Fibroblast of lung (primary cell): Measurements from ENCODE around the gene IPO8. TPM values are rescaled to one million over a fixed set of nuclear protein-coding genes. Genes with fewer than 3 reads are reported as not detected.

Experiments
- DNase-seq, 2 donors: peaks; one replicate each; pipeline versions ENCODE4 v3.0.0 to v3.0.0-alpha.2; 2010; ENCODE audit warnings: low read depth in 2 of 2
- H2AFZ ChIP-seq: 2 replicates; pipeline ENCODE4 v1.5.1; 2012; ENCODE audit warnings: low read length, control low read depth, inconsistent platforms
- H3K27ac ChIP-seq: 2 replicates; pipeline ENCODE4 v1.5.1; 2011; ENCODE audit warnings: low read length, control low read depth; ENCODE audit not compliant: insufficient read depth
- H3K27me3 ChIP-seq: 2 replicates; pipeline ENCODE4 v1.5.1; 2011; ENCODE audit warnings: mild to moderate bottlenecking, low read length; ENCODE audit not compliant: control insufficient read depth, insufficient read depth
- H3K36me3 ChIP-seq: 2 replicates; pipeline ENCODE4 v1.5.1; 2011; ENCODE audit warnings: low read length; ENCODE audit not compliant: control insufficient read depth, insufficient read depth
- H3K4me1 ChIP-seq: 2 replicates; pipeline ENCODE4 v1.5.1; 2011; ENCODE audit warnings: low read length; ENCODE audit not compliant: control insufficient read depth, insufficient read depth; ENCODE audit errors: extremely low read depth
- H3K4me2 ChIP-seq: 2 replicates; pipeline ENCODE4 v1.5.1; 2011; ENCODE audit warnings: low read length, control low read depth; ENCODE audit not compliant: insufficient read depth; ENCODE audit errors: extremely low read depth
- H3K4me3 ChIP-seq, 4 experiments: fragments of 200-600 bp in 1 of 4; sonication (generic) in 1 of 4; replicated peaks in 1 of 4; 2 replicates each; pipeline ENCODE4 v1.5.1; 2011 to 2016; ENCODE audit warnings: low read length in 4 of 4, low read depth in 3 of 4, mild to moderate bottlenecking in 3 of 4, control low read depth in 2 of 4, inconsistent platforms in 1 of 4, mixed read lengths in 1 of 4; ENCODE audit not compliant: insufficient read depth in 1 of 4; ENCODE audit errors: control extremely low read depth in 1 of 4
- H3K79me2 ChIP-seq: 2 replicates; pipeline ENCODE4 v1.5.1; 2012; ENCODE audit warnings: mild to moderate bottlenecking, low read length, inconsistent platforms; ENCODE audit not compliant: control insufficient read depth, insufficient read depth
- H3K9ac ChIP-seq: 2 replicates; pipeline ENCODE4 v1.5.1; 2011; ENCODE audit warnings: mild to moderate bottlenecking, low read length, control low read depth; ENCODE audit not compliant: insufficient read depth
- H3K9me3 ChIP-seq: 2 replicates; pipeline ENCODE4 v1.5.1; 2012; ENCODE audit warnings: low read depth, low read length; ENCODE audit not compliant: control insufficient read depth, insufficient read depth
- H4K20me1 ChIP-seq: 2 replicates; pipeline ENCODE4 v1.5.1; 2011; ENCODE audit warnings: low read length; ENCODE audit not compliant: control insufficient read depth, insufficient read depth; ENCODE audit errors: extremely low read depth
- EZH2 ChIP-seq: IDR thresholded peaks from 2 replicates; pipeline ENCODE4 v1.5.1; 2012; ENCODE audit warnings: low read length, control low read depth, mild to moderate bottlenecking; ENCODE audit errors: missing control alignments
- polyA plus RNA-seq, 2 donors: library from polyadenylated mRNA; depleted of rRNA in 1 of 2; stranded (reverse) in 1 of 2; unstranded in 1 of 2; fragments of >200 nt; gene quantifications; 2 replicates each; pipeline ENCODE4 v1.2.1, GENCODE V29; 2011 to 2012; ENCODE audit warnings: missing spikeins in 1 of 2
- total RNA-seq: library from RNA; depleted of rRNA; stranded (reverse); fragments of >200 nt; gene quantifications from 2 replicates; pipeline ENCODE4 v1.2.1, GENCODE V29; 2014
- TF ChIP-seq, protein P1 (sequence below), 2 donors: IDR thresholded peaks in 1 of 2; conservative IDR thresholded peaks in 1 of 2; 1 replicate in 1 of 2; 2 replicates in 1 of 2; pipeline ENCODE4 v1.5.1; 2011 to 2012; ENCODE audit warnings: low read length in 2 of 2, control low read depth in 1 of 2, inconsistent platforms in 1 of 2, low read depth in 1 of 2, mild to moderate bottlenecking in 1 of 2

Gene IPO8
- total and polyA plus RNA-seq, 2 donors (not counting 1 experiment from before 2014, with no cell fraction given): 12.4 to 41.5 TPM

DNA sequence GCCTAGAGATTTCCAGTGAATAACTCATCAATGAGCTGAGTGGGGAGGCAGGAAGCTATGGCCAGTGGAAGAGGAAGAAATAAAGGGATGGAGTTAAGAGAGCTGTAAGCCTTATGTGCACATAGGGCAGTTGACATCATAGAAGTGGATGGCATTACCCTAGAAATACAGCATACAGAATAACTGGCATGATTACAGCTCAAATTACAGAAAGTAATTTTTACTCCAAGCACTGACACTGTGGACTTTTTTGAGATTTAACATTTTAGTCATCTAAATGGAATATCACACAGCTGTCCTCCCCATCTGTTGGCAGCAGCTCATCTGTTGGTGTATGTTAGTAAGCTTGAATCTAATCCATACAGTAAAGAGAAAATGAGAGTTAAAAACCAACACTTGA is 5.4 kb upstream of the IPO8 start:
- H4K20me1 ChIP-seq: no peaks in the 10 kb centered on the region
- no peak overlapping the region for H3K4me3 ChIP-seq
- no peaks in the 10 kb centered on the region for H3K79me2 ChIP-seq
- no peak overlapping the region for H3K4me2 ChIP-seq
- DNase-seq: peak in 1 of 2 donors; percentile 55
- H3K4me1 ChIP-seq: no peaks in the 10 kb centered on the region
- H3K36me3 ChIP-seq: no peaks in the 10 kb centered on the region
- H3K27me3 ChIP-seq: no peaks in the 10 kb centered on the region
- no peak overlapping the region for H2AFZ ChIP-seq
- no peaks in the 10 kb centered on the region for H3K9me3 ChIP-seq
- TF ChIP-seq, protein P1, sequence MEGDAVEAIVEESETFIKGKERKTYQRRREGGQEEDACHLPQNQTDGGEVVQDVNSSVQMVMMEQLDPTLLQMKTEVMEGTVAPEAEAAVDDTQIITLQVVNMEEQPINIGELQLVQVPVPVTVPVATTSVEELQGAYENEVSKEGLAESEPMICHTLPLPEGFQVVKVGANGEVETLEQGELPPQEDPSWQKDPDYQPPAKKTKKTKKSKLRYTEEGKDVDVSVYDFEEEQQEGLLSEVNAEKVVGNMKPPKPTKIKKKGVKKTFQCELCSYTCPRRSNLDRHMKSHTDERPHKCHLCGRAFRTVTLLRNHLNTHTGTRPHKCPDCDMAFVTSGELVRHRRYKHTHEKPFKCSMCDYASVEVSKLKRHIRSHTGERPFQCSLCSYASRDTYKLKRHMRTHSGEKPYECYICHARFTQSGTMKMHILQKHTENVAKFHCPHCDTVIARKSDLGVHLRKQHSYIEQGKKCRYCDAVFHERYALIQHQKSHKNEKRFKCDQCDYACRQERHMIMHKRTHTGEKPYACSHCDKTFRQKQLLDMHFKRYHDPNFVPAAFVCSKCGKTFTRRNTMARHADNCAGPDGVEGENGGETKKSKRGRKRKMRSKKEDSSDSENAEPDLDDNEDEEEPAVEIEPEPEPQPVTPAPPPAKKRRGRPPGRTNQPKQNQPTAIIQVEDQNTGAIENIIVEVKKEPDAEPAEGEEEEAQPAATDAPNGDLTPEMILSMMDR (conservative IDR thresholded peaks at IDR 0.05 in 1 of 2, IDR thresholded peaks at IDR 0.05 in 1 of 2; ENCODE audit: low read depth in 1 of 2, low read length in 2 of 2): no peak
- no peak for TF ChIP-seq EZH2
- H3K27ac ChIP-seq: no peak overlapping the region
- H3K9ac ChIP-seq: no peak overlapping the region

DNA sequence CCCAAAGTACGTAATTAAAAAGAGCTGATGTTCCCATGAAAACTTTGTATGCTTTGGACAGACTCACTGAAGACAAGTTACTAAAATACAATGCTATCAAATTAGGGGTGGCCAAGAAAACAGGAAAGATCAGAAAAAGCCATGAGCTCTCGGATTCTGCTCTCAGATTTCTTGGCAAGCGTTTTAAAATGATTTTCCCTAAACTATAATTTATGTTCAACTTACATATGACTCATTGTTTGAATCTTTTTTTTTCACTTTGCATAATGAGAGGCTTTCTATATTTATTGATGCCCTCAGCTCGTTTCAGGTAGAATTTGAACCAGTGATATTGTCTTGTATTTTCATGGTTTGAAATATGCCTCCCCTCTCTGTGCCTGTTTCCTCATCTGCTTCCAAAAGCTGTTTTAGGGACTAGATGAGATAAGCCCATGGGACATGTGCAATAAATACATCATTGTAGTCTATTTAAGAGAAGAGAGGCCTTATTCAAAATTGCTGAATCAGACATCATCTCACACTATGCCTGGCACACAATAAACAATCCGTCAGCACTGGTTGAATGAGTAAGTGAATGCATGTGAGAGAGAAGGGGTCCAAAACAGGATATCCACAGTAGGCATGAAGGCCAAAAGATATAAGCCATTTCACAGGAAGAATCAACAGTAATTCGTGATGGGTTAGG is 4.7 kb upstream of the IPO8 start:
- Histone ChIP-seq H3K9me3 (no peaks in the 10 kb centered on the region), H3K27me3 (no peaks in the 10 kb centered on the region), H3K36me3 (no peaks in the 10 kb centered on the region), H3K79me2 (peaks cover 1% of the 10 kb centered on the region), H4K20me1 (no peaks in the 10 kb centered on the region), H3K27ac (no peak overlapping the region), H3K4me2 (no peak overlapping the region), H3K4me3 (no peak overlapping the region), H3K4me1 (no peaks in the 10 kb centered on the region), H2AFZ (no peak overlapping the region), H3K9ac (no peak overlapping the region)
- TF ChIP-seq EZH2: no peak
- TF ChIP-seq, protein P1 (conservative IDR thresholded peaks at IDR 0.05 in 1 of 2, IDR thresholded peaks at IDR 0.05 in 1 of 2; ENCODE audit: low read depth in 1 of 2, low read length in 2 of 2): no peak
- peak in 1 of 2 donors; percentile 51 for DNase-seq

DNA sequence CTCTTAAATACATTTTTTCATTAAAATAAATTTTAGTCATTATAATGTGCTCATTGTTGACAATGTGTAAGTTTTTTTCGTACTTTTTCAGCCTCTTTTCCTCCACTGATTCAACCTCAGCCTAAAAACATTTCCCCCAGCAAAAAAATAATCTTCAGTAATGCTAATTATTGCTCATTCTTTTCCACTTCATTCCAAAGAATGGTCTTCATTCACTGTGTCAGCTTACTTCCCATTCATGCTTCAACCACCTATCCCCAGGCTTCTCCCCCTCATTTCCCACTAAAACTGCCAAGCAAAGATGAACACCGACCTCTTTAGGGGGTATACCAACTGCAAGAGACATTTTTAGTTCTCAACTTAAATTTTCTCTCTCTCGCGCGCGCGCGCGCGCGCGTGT is 2.7 kb upstream of the IPO8 start:
- no peaks in the 10 kb centered on the region for H3K27me3 ChIP-seq
- no peak overlapping the region for H2AFZ ChIP-seq
- TF ChIP-seq, protein P1 (conservative IDR thresholded peaks at IDR 0.05 in 1 of 2, IDR thresholded peaks at IDR 0.05 in 1 of 2; ENCODE audit: low read depth in 1 of 2, low read length in 2 of 2): no peak
- no peak for TF ChIP-seq EZH2

More for the DNA sequence above, 2.7 kb upstream of the IPO8 start:
- no peaks in the 10 kb centered on the region for H4K20me1 ChIP-seq
- H3K4me3 ChIP-seq: no peak overlapping the region
- no peaks in the 10 kb centered on the region for H3K9me3 ChIP-seq
- peaks cover 19% of the 10 kb centered on the region for H3K79me2 ChIP-seq
- no peak for DNase-seq
- no peak overlapping the region for H3K9ac ChIP-seq
- H3K36me3 ChIP-seq: no peaks in the 10 kb centered on the region
- H3K4me2 ChIP-seq: no peak overlapping the region
- H3K4me1 ChIP-seq: no peaks in the 10 kb centered on the region
- H3K27ac ChIP-seq: no peak overlapping the region
